Activated CD8-positive, alpha-beta T cell treated with anti-CD3 and anti-CD28 coated beads for 36 hours (primary cell): ENCODE results near the gene AKR1B1. TPM values are rescaled to one million over a fixed set of nuclear protein-coding genes. Genes with fewer than 3 reads are reported as not detected.

ENCODE experiments used
- ATAC-seq: fragments of 200-7000 bp; cut with Tn5 transposase; one replicate; pipeline ENCODE4 v1.10.0; 2021; ENCODE audit warnings: mild to moderate bottlenecking, moderate library complexity
- CTCF ChIA-PET: fragments of 350-600 bp; sonication (Branson Sonifier 250); formaldehyde crosslinking; loops from one replicate; lab custom pipeline; 2021; ENCODE audit warnings: antibody characterized with exemption; lab: Charles Lee
- POLR2A ChIA-PET: fragments of 350-600 bp; sonication (Branson Sonifier 250); formaldehyde crosslinking; loops from one replicate; lab custom pipeline; 2021; ENCODE audit warnings: antibody characterized with exemption; lab: Charles Lee
- DNase-seq: peaks from one replicate; pipeline ENCODE4 v3.0.0-alpha.2; 2020
- H3K27ac Mint-ChIP-seq: one replicate; pipeline ENCODE4 v1.8.0; 2021; ENCODE audit warnings: mild to moderate bottlenecking, mixed read lengths
- H3K27me3 Mint-ChIP-seq: one replicate; pipeline ENCODE4 v1.8.0; 2021; ENCODE audit warnings: mixed read lengths
- H3K36me3 Mint-ChIP-seq: one replicate; pipeline ENCODE4 v1.8.0; 2021; ENCODE audit warnings: low read depth, mixed read lengths
- H3K4me1 Mint-ChIP-seq: one replicate; pipeline ENCODE4 v1.8.0; 2021; ENCODE audit warnings: low read depth, mixed read lengths
- H3K4me3 Mint-ChIP-seq: one replicate; pipeline ENCODE4 v1.8.0; 2021; ENCODE audit warnings: mild to moderate bottlenecking, moderate library complexity, mixed read lengths
- H3K9me3 Mint-ChIP-seq: one replicate; pipeline ENCODE4 v1.8.0; 2021; ENCODE audit warnings: mixed read lengths
- intact Hi-C: fragments of 100-400 bp; cut with micrococcal nuclease; formaldehyde crosslinking; loops from one replicate; pipeline ENCODE4 v1.10.0; 2022
- total RNA-seq, 2 experiments: library from RNA; stranded (reverse); gene quantifications; one replicate each; pipeline ENCODE4 v1.2.3, GENCODE V29; 2021
- TF ChIP-seq, protein P1 (sequence below): fragments of 200-600 bp; IDR thresholded peaks from one replicate; pipeline ENCODE4 v1.8.0; 2022; ENCODE audit warnings: antibody characterized with exemption, mild to moderate bottlenecking

The AKR1B1 gene
- total RNA-seq, 2 experiments from 2014 or later = 106 to 108 TPM

DNA sequence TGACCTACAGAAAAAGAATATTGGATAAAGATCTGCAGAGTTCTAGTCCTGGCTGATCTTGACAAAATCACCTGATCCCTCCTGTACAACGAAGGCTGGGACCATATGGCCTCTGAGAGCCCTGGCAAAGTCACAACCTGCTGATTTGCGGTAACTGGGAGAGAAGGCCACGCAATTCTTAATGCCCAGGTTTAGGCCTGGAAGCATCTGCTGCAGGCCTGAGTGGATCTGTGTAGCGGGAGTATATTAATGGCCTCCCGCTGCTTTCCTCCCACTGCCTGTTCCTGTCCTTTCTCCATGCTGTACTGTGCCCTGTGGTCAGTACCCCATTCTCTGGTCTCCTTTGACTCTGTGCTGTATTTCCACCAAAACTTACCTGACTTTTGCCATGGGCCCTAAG lies 24.2 kb downstream of the AKR1B1 start:
- ATAC-seq (no peak), DNase-seq (no peak)
- Mint-ChIP-seq H3K27me3 (no peaks in the 10 kb centered on the region), H3K36me3 (peaks cover 10% of the 10 kb centered on the region), H3K27ac (no peak overlapping the region), H3K4me3 (no peak overlapping the region), H3K4me1 (peaks cover 12% of the 10 kb centered on the region), H3K9me3 (peaks cover 5% of the 10 kb centered on the region)
- intact Hi-C loops = loop anchor here (5.0 to 10.0 kb wide), 2 partner anchors 173 to 520 kb away; no protein-coding TSS in a partner anchor
- TF ChIP-seq, protein P1, sequence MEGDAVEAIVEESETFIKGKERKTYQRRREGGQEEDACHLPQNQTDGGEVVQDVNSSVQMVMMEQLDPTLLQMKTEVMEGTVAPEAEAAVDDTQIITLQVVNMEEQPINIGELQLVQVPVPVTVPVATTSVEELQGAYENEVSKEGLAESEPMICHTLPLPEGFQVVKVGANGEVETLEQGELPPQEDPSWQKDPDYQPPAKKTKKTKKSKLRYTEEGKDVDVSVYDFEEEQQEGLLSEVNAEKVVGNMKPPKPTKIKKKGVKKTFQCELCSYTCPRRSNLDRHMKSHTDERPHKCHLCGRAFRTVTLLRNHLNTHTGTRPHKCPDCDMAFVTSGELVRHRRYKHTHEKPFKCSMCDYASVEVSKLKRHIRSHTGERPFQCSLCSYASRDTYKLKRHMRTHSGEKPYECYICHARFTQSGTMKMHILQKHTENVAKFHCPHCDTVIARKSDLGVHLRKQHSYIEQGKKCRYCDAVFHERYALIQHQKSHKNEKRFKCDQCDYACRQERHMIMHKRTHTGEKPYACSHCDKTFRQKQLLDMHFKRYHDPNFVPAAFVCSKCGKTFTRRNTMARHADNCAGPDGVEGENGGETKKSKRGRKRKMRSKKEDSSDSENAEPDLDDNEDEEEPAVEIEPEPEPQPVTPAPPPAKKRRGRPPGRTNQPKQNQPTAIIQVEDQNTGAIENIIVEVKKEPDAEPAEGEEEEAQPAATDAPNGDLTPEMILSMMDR = no peak
- CTCF ChIA-PET = interaction anchor here (1.1 to 2.1 kb wide), 2 partner anchors 78 to 80 kb away, joined by 3 to 6 read pairs; no protein-coding TSS in a partner anchor
- POLR2A ChIA-PET = no interaction called here

DNA sequence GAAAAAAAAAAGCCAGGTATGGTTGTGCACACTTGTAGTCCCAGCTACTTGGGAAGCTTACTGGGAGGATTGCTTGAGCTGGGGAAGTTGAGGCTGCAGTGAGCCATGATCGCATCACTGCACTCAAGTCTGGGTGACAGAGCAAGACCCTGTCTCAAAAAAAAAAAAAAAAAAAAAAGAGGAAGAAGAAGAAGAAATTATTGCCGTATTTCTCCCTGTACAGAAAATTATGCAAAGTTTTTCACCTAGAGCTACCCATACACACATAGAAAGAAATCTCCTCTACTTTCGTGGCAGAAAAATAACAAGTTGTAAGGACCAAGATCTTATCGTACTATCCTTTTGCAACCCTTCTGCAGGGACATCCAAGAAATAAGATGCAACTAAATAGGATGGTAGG lies 25.5 kb downstream of the AKR1B1 start:
- DNase-seq (no peak), ATAC-seq (no peak)
- CTCF ChIA-PET = interaction anchor here (0.7 to 4.7 kb wide), 22 partner anchors 14 to 201 kb away, joined by 3 to 75 read pairs (median 6); partner anchors contain the start of genes AKR1B1, AKR1B15 and SLC35B4
- Mint-ChIP-seq H3K27me3 (no peaks in the 10 kb centered on the region), H3K9me3 (peaks cover 1% of the 10 kb centered on the region), H3K4me3 (no peak overlapping the region), H3K4me1 (peaks cover 12% of the 10 kb centered on the region), H3K36me3 (peaks cover 4% of the 10 kb centered on the region), H3K27ac (peak overlapping the region; percentile 67)
- TF ChIP-seq, protein P1 = no peak
- intact Hi-C loops = loop anchor here (2.0 to 10.0 kb wide), 4 partner anchors 79 to 521 kb away; no protein-coding TSS in a partner anchor
- POLR2A ChIA-PET = no interaction called here

DNA sequence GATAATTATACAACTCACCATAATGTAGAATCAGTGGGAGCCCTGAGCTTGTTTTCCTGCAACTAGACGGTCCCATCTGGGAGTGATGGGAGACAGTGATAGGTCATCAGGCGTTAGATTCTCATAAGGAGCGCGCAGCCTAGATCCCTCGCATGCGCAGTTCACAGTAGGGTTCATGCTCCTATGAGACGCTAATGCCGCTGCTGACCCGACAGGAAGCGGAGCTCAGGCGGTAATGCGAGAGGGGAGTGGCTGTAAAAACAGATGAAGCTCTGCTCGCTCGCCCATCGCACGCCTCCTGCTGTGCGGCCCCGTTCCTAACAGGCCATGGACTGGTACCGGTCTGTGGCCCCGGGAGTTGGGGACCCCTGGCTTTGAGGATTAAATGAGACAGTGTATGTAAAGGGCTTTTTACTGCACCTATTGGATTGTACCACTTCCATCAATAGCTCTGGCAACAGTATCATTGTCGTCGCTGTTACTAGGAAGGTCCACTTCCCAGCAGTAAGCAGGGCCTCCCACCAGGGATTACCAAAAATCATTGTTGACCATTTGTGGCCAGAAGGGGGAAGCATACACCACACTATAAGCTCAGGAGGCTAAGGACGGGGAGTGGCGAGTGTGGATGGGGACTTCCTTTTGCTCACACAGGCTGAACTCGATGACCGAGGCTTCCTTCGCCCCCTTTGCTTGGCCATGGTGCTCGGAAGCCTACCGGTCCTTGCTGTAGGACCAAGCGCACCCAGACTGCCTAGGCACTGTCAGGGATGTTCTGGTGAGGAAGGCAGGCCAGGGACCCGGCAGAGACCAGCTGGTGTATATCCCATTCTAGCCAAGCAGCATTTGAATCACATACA lies 26.4 kb downstream of the AKR1B1 start:
- H3K27ac Mint-ChIP-seq = peak overlapping the region; percentile 86
- TF ChIP-seq, protein P1 = peak; percentile 75
- peak; percentile 95 for ATAC-seq
- CTCF ChIA-PET = interaction anchor here (0.6 to 4.7 kb wide), 42 partner anchors 10 to 211 kb away, joined by 3 to 75 read pairs (median 4); partner anchors contain the start of genes AKR1B1, AKR1B15 and SLC35B4
- intact Hi-C loops = loop anchor here (1.0 to 10.0 kb wide), 5 partner anchors 27 to 522 kb away; partner anchors contain the start of gene AKR1B1
- H3K9me3 Mint-ChIP-seq = no peaks in the 10 kb centered on the region
- peaks cover under 1% of the 10 kb centered on the region for H3K36me3 Mint-ChIP-seq
- DNase-seq = peak; percentile 87
- peak overlapping the region; percentile 73 for H3K4me3 Mint-ChIP-seq
- peaks cover 12% of the 10 kb centered on the region for H3K4me1 Mint-ChIP-seq
- H3K27me3 Mint-ChIP-seq = no peaks in the 10 kb centered on the region
- POLR2A ChIA-PET = interaction anchor here (0.8 kb wide), 1 partner anchor 77 kb away, joined by 3 read pairs; no protein-coding TSS in a partner anchor

DNA sequence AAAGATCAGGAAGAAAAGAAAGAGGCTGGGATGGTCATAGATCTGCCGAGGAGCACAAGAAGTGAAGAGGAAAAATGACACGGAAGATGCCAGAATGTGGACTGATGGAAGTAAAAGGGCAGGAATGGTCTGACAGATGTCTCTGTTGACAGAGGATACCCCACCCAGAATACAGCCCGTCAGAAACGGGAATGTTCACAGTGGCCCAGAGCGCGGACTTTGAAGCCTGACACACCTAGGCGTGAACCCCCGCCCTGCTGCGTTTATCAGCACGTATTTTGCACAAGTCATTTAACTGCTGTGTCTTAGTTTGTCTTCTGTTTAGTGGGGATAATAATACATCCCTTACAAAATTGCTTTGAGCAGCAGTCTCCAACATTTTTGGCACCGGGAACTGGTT lies 27.1 kb downstream of the AKR1B1 start:
- CTCF ChIA-PET = interaction anchor here (0.7 to 4.7 kb wide), 31 partner anchors 9 to 212 kb away, joined by 3 to 75 read pairs (median 5); partner anchors contain the start of genes AKR1B1, AKR1B15 and SLC35B4
- TF ChIP-seq, protein P1 = no peak
- H3K9me3 Mint-ChIP-seq = no peaks in the 10 kb centered on the region
- ATAC-seq (no peak), DNase-seq (no peak)
- intact Hi-C loops = loop anchor here (1.0 to 10.0 kb wide), 5 partner anchors 27 to 523 kb away; partner anchors contain the start of gene AKR1B1
- POLR2A ChIA-PET = interaction anchor here (0.8 kb wide), 1 partner anchor 78 kb away, joined by 3 read pairs; no protein-coding TSS in a partner anchor
- no peak overlapping the region for H3K27ac Mint-ChIP-seq
- peak overlapping the region; percentile 73 for H3K4me3 Mint-ChIP-seq
- no peaks in the 10 kb centered on the region for H3K36me3 Mint-ChIP-seq
- H3K4me1 Mint-ChIP-seq = peaks cover 12% of the 10 kb centered on the region
- H3K27me3 Mint-ChIP-seq = no peaks in the 10 kb centered on the region
